Rectal smooth muscle tissue (tissue), 1 donor: Measurements from ENCODE around the gene POC1B.

ENCODE experiments used
- H3K27ac ChIP-seq: one replicate; pipeline ENCODE4 v1.7.0; 2013; ENCODE audit warnings: low read depth, low read length, inconsistent platforms
- H3K27me3 ChIP-seq: one replicate; pipeline ENCODE4 v1.7.0; 2013; ENCODE audit warnings: low read length; ENCODE audit not compliant: control insufficient read depth, insufficient read depth
- H3K36me3 ChIP-seq: one replicate; pipeline ENCODE4 v1.7.0; 2013; ENCODE audit warnings: low read length; ENCODE audit not compliant: control insufficient read depth, insufficient read depth
- H3K4me1 ChIP-seq: one replicate; pipeline ENCODE4 v1.7.0; 2013; ENCODE audit warnings: low read length; ENCODE audit not compliant: control insufficient read depth, insufficient read depth
- H3K4me3 ChIP-seq: one replicate; pipeline ENCODE4 v1.7.0; 2013; ENCODE audit warnings: low read length
- H3K9ac ChIP-seq: one replicate; pipeline ENCODE4 v1.7.0; 2013; ENCODE audit warnings: low read length

Gene POC1B

DNA sequence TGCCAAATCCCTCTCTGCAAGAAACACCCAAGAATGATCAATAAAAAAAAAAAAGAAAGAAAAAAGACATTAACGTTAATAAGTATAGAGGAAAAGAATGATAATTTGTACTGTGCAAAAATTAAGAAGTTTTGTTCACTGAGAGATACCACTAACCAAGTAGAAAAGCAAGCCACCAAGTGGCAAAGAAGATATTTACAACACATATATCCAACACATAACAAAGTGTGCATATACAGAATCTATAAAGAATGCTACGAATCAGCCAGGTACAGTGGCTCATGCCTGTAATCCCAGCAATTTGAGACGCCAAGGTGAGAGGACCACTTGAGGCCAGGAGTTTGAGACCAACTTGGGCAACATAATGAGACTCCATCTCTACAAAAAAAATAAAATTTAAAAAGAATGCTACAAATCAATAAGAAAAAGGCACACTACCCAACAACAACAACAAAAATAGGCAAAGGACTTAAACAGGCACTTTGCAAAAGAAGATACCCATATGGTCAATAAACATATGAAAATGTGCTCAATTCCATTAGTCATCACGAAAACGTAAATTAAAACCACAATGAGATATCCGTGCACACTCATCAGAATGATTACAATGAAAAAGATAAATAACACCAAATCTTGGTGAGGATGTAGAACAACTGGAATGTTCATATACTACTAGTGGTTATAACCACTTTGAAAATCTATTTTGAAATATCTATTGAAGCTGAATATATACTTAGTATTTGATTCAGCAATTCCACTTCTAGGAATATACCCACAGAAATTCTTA, 21.1 kb downstream of the POC1B start:
- H3K27me3 ChIP-seq: no peaks in the 10 kb centered on the region
- H3K9ac ChIP-seq: no peak overlapping the region
- no peak overlapping the region for H3K27ac ChIP-seq
- H3K4me3 ChIP-seq: no peak overlapping the region
- no peaks in the 10 kb centered on the region for H3K36me3 ChIP-seq
- H3K4me1 ChIP-seq: no peaks in the 10 kb centered on the region

DNA sequence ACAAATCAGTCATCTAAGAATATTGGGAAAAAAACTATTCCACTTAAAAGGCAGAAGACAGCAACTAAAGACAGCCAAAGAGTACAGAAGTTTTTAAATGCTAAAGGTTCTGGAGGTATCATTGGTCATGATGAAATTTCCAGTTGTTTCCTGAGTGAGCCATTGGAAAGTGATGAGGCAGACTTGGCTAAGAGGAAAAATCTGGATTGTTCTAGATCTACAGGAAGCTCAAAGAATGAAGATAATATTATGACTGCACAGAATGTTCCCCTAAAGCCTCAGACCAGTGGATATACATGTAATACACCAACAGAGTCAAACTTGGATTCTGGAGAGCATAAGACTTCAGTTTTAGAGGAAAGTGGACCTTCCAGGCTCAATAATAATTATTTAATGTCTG, 24.1 kb downstream of the POC1B start:
- Histone ChIP-seq H3K4me1 (no peaks in the 10 kb centered on the region), H3K36me3 (no peaks in the 10 kb centered on the region), H3K9ac (no peak overlapping the region), H3K27me3 (no peaks in the 10 kb centered on the region), H3K27ac (no peak overlapping the region), H3K4me3 (no peak overlapping the region)

GRCh38 chr12:89499857-89500256, 26.0 kb downstream of the POC1B start:
- no peaks in the 10 kb centered on the region for H3K36me3 ChIP-seq
- H3K4me1 ChIP-seq: no peaks in the 10 kb centered on the region
- no peak overlapping the region for H3K4me3 ChIP-seq
- H3K27ac ChIP-seq: no peak overlapping the region
- H3K9ac ChIP-seq: no peak overlapping the region
- H3K27me3 ChIP-seq: no peaks in the 10 kb centered on the region

- H3K36me3 ChIP-seq: no peaks in the 10 kb centered on the region
- no peak overlapping the region for H3K4me3 ChIP-seq
- H3K4me1 ChIP-seq: no peaks in the 10 kb centered on the region
- no peaks in the 10 kb centered on the region for H3K27me3 ChIP-seq
- H3K9ac ChIP-seq: no peak overlapping the region
- no peak overlapping the region for H3K27ac ChIP-seq
Observed at GRCh38 chr12:89497467-89497866, 28.4 kb downstream of the POC1B start.

DNA sequence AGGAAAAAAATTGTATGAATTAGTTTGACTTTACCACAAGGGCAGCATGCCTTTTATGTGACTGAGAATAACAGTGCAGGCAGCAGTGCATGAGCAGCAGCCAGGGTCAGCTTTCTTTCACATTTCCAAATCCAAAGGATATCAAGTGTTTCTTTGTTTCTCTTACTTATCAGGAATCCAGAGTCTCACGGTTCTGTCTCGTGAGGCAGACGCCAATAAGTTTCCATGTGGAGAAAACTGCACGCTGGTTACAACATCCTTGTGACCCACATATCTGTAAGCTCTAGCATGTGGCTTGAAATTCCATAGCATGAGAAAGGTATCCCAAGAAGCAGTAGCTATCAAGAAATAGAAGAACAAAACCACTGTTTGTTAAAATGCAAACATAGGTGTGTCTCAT, 28.8 kb downstream of the POC1B start:
- no peaks in the 10 kb centered on the region for H3K27me3 ChIP-seq
- no peaks in the 10 kb centered on the region for H3K36me3 ChIP-seq
- H3K9ac ChIP-seq: no peak overlapping the region
- H3K4me3 ChIP-seq: no peak overlapping the region
- no peak overlapping the region for H3K27ac ChIP-seq
- no peaks in the 10 kb centered on the region for H3K4me1 ChIP-seq

GRCh38 chr12:89494411-89495231, 31.2 kb downstream of the POC1B start:
- Histone ChIP-seq H3K9ac (no peak overlapping the region), H3K4me3 (no peak overlapping the region), H3K36me3 (no peaks in the 10 kb centered on the region), H3K27ac (no peak overlapping the region), H3K4me1 (no peaks in the 10 kb centered on the region), H3K27me3 (no peaks in the 10 kb centered on the region)

GRCh38 chr12:89493670-89494302, 32.1 kb downstream of the POC1B start:
- Histone ChIP-seq H3K36me3 (no peaks in the 10 kb centered on the region), H3K27me3 (no peaks in the 10 kb centered on the region), H3K9ac (no peak overlapping the region), H3K4me3 (no peak overlapping the region), H3K4me1 (no peaks in the 10 kb centered on the region), H3K27ac (no peak overlapping the region)

DNA sequence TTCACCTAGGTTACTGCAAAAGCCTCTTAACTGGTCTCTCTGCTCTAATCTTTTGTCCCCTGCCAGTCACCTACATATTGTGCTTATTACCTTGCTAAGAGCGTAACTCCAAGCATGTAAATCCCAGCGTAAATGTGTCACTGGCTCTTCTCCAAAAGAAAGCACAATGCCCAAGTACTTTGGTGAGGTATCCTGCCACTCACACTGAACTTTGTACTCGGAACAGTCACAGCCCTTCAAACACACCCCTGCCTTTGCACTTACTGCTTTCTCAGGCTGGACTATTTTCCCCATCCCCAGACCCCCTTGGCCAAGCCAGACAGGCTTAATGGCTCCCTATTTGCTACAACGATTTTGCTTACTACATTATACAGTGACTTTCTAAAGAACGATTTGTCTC, 33.0 kb downstream of the POC1B start:
- Histone ChIP-seq H3K4me3 (no peak overlapping the region), H3K27me3 (no peaks in the 10 kb centered on the region), H3K4me1 (no peaks in the 10 kb centered on the region), H3K9ac (no peak overlapping the region), H3K27ac (no peak overlapping the region), H3K36me3 (no peaks in the 10 kb centered on the region)

DNA sequence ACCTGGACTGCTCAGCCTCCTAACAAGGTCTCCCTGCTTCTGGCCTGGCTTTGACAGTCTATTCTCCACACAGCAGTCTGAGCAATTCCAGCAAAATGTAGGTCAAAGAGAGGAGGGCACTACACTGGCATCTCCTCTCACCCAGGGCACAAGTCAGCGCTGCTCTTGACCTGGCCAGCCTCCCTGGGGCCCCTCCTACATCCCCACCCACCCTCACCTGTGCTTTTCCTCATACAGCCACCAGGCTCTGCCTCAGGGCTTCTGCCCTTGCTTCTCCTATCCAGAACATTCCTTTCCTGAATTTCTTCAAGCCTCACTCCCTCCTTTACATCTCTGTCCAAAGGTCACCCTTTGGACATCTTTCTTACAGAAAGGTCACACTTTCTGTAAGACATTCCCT, 34.9 kb downstream of the POC1B start:
- Histone ChIP-seq H3K27me3 (no peaks in the 10 kb centered on the region), H3K36me3 (no peaks in the 10 kb centered on the region), H3K4me3 (no peak overlapping the region), H3K27ac (no peak overlapping the region), H3K9ac (no peak overlapping the region), H3K4me1 (no peaks in the 10 kb centered on the region)

DNA sequence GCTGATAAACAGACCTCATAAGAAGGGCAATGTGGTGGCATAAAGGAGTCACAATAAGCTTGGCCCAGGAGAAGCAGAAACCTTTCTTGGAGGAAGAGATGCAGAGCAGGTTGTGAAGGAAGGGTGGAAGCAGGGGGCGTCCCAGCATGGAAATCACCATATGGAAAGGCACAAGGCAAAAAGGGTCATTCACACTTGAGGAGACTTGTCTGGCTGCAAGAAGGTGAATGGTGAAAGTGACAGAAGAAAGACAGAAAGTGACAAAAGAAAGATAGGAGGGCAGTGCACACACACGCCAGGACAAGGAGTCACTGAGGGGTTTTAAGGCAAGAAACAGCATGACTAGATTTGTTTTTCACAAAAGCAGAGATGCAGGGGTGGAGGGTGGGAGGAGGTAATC, 39.6 kb downstream of the POC1B start:
- Histone ChIP-seq H3K27ac (no peak overlapping the region), H3K4me3 (no peak overlapping the region), H3K27me3 (no peaks in the 10 kb centered on the region), H3K9ac (no peak overlapping the region), H3K4me1 (no peaks in the 10 kb centered on the region), H3K36me3 (no peaks in the 10 kb centered on the region)

- Histone ChIP-seq H3K27me3 (no peaks in the 10 kb centered on the region), H3K9ac (no peak overlapping the region), H3K27ac (no peak overlapping the region), H3K4me1 (no peaks in the 10 kb centered on the region), H3K36me3 (no peaks in the 10 kb centered on the region), H3K4me3 (no peak overlapping the region)
Observed at GRCh38 chr12:89484470-89484869, 41.4 kb downstream of the POC1B start.

- Histone ChIP-seq H3K9ac (no peak overlapping the region), H3K4me3 (no peak overlapping the region), H3K36me3 (no peaks in the 10 kb centered on the region), H3K27ac (no peak overlapping the region), H3K27me3 (no peaks in the 10 kb centered on the region), H3K4me1 (no peaks in the 10 kb centered on the region)
Observed at GRCh38 chr12:89481213-89481914, 44.5 kb downstream of the POC1B start.
